NCI-H1694 (cell line): Measurements from ENCODE around the gene ACTA1.
A peak's percentile ranks its signal among the peaks of the same experiment; 100 is the strongest.
"Not testable (repeated sequence)": the region's sequence is repeated elsewhere in the genome, so short reads cannot be mapped to it uniquely, and the experiment has no call there.

Experiments
- DNase-seq: peaks from one replicate; lab custom pipeline; 2025; lab: John Stamatoyannopoulos, UW

Gene ACTA1

GRCh38 chr1:229409616-229410369, 24.1 kb downstream of the ACTA1 start:
- DNase-seq, result no peak

GRCh38 chr1:229408458-229409037, 25.3 kb downstream of the ACTA1 start:
- DNase-seq, result peak; percentile 85

DNA sequence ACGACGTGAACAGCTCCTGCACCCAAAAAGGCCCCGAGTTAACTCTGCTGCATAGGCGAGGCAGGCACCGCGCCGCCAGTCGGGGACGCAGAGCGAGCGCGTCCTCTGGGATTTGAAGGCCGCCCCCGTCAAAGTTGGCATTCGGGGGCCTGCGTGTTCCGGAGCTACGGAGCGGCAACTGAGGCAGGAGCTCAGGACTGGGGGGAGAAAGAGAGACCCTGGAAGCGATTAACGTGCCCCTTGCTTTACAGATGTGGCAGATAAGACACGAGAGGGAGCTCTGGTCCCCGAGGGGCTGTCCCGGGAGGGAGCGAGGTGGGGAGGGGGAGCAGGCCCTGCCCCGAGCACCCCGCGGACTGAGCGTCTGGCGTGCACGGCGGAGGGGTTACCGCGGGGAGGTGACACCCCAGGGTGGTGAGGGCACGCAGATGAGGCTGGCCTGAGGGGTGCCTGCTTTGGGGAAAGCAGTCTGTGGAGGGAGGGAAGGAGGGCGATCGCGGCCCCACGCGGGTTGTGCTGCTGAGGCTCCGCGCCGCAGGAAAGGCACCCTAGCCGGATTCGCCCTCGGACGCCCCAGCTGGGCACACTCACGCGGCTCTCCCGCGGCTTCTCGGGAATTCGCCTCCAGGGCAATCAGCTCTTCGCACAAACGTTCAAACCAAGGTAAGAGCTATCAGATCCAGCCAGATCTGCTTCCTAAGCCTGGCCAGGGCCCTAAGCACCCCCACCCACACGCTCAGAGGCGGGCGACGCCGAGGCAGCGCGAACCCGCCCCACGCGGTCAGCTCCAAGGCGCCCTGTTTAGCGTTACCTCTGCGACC, 26.5 kb downstream of the ACTA1 start:
- no peak for DNase-seq

- DNase-seq, result no peak
Observed at GRCh38 chr1:229406798-229407197, 27.1 kb downstream of the ACTA1 start.

DNA sequence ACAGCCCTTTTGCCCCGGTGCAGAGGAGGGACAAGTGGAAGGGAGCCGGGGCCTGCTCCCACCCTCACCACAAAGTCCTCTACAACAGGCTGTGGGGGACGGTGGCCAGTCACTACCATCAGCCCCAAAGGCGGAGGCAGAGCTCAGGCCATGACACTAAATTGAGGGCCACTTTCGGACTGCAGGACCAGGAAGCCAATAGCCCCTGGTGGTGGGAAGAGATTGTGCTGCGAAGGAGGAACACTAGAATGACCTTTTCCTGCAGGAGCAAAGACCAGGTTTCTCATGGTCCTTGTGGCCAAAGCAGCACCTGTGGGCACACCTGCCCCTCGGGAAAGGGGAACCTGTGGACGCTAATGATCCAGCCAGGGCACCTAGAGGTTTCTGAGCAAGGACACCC, 30.3 kb downstream of the ACTA1 start:
- no peak for DNase-seq

DNA sequence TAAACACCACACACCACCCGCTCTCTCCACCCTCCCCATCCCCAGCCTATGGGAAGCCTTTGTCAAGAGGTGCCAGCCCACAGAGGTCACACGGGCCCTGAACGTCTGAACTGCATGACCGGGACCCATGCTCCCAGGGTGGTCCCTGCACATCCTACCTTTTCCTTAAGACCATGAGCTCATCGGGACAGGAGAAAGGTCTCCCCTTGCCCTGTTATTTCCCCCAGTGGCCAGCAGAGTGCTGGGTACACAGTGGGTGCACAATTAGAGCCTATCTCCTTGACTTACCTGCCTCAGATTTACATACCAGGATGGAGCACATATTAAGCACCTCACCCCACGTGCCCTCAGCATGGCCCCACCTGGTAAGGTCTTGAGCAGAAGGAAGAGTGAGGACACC, 30.9 kb downstream of the ACTA1 start:
- DNase-seq, result no peak

DNA sequence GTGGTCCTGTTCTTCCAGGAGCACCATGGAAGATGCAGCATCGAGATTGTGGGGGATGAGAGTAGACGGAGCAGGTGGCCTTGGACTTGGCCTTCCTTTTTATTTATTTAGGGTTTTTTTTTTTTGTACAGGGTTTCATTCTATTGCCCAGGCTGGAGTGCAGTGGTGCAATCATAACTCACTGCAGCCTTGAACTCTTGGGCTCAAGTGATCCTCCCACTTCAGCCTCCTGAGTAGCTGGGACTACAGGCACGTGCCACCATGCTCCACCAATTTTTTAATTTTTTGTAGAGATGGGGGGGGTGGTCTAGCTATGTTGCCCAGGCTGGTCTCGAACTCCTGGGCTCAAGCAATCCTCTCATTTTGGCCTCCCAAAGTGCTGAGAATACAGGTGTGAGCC, 31.6 kb downstream of the ACTA1 start:
- not testable (repeated sequence) for DNase-seq

- no peak for DNase-seq
Observed at GRCh38 chr1:229397762-229398161, 36.1 kb downstream of the ACTA1 start.

- DNase-seq, result no peak
Observed at GRCh38 chr1:229396585-229397206, 37.2 kb downstream of the ACTA1 start.

DNA sequence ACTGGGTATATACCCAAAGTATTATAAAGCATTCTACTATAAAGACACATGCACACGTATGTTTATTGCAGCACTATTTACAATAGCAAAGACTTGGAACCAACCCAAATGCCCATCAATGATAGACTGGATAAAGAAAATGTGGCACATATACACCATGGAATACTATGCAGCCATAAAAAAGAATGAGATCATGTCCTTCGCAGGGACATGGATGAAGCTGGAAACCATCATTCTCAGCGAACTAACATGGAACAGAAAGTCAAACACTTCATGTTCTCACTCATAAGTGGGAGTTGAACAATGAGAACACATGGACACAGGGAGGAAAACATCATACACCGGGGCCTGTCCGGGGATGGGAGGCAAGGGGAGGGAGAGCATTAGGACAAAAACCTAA, 39.4 kb downstream of the ACTA1 start:
- DNase-seq, result not testable (repeated sequence)

DNA sequence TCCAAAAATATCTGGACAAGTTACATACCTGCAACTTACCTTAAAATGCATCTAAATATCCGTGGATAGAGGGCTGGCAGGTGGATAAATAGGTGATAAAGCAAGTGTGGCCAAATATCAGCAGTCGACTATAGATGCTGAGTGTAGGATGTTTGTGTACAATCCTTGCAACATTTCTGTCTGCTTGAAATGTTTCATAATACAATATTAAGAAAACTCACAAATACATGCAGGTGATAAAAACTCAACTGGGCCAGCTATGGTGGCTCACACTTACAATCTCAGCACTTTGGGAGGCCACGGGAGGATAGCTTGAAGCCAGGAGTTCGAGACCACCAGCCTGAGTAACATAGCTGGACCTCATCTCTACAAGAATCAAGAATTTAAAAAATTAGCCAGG, 41.0 kb downstream of the ACTA1 start:
- no peak for DNase-seq

DNA sequence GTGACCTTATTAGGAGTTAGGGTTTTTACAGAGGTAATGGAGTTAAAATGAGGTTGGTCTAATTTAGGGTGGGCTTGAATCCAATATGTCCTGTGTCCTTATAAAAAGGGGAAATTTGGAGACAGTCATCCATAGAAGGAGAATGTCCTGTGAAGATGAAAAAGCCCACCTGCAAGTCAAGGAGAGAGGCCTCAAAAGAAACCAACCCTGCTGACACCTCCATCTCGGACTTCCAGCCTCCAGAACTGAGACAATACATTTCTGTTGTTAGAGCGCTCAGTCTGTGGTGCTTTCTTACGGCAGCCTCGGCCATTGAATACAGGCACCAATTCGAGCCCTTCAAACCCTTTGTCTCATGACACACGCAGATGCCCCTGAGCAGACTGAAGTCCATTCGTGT, 43.8 kb downstream of the ACTA1 start:
- no peak for DNase-seq

GRCh38 chr1:229388897-229389580, 44.9 kb downstream of the ACTA1 start:
- DNase-seq, result no peak

- DNase-seq, result no peak
Observed at GRCh38 chr1:229385853-229386456, 47.9 kb downstream of the ACTA1 start.

- DNase-seq, result no peak
Observed at GRCh38 chr1:229384822-229385221, 49.1 kb downstream of the ACTA1 start.

DNA sequence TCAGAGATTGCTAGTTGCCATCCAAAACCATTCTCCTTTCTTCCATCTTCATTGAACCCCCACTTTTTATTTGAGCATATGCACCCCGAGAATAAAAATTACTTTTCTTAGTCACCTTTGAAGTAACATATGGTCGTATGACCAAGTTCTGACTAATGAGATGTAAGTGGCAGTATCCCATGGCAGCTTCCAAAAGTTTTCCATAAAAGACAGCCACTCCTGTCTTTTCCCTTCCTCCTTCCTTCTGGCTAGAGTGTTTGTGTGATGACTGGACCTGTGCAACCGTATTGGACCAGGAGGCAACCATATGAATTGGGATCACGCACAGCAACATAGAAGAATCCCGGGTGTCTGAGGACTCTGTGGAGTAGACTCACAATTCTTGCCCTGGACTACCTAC, 49.9 kb downstream of the ACTA1 start:
- DNase-seq, result no peak

DNA sequence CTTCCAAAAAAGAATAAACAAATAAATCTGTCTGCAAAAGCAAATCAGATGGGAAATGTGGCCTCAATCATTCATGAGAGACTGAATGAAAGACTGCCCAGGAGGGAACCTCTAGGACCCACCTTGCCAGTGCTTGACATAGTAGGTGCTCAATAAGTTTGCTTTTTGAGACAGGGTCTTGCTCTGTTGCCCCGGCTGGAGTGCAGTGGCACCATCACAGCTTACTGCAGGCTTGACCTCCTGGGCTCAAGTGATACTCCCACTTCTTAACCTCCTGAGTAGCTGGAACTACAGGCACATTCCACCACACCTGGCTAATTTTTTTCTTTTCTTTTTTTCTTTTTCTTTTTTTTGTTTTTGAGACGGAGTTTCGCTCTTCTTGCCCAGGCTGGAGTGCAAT, 50.7 kb downstream of the ACTA1 start:
- DNase-seq, result no peak
